NCI-H82 (cell line): ENCODE measurements around the gene ITGB3.

ENCODE experiments used
- DNase-seq: peaks from one replicate; lab custom pipeline; 2025; lab: John Stamatoyannopoulos, UW

ITGB3 gene

GRCh38 chr17:47338026-47338425 lies 84.4 kb downstream of the ITGB3 start:
- DNase-seq: no peak

- DNase-seq: no peak
Measured at GRCh38 chr17:47352848-47353247, 99.2 kb downstream of the ITGB3 start.

GRCh38 chr17:47358652-47359051 lies 105.0 kb downstream of the ITGB3 start:
- DNase-seq: no peak
